ENCODE data around the gene LIN7A. TPM values are rescaled to one million over a fixed set of nuclear protein-coding genes. Genes with fewer than 3 reads are reported as not detected.

LIN7A gene
- total and polyA plus RNA-seq, 2 of the 4 experiments (the other 2 are of a cell fraction): 10.8 to 24.7 TPM

DNA sequence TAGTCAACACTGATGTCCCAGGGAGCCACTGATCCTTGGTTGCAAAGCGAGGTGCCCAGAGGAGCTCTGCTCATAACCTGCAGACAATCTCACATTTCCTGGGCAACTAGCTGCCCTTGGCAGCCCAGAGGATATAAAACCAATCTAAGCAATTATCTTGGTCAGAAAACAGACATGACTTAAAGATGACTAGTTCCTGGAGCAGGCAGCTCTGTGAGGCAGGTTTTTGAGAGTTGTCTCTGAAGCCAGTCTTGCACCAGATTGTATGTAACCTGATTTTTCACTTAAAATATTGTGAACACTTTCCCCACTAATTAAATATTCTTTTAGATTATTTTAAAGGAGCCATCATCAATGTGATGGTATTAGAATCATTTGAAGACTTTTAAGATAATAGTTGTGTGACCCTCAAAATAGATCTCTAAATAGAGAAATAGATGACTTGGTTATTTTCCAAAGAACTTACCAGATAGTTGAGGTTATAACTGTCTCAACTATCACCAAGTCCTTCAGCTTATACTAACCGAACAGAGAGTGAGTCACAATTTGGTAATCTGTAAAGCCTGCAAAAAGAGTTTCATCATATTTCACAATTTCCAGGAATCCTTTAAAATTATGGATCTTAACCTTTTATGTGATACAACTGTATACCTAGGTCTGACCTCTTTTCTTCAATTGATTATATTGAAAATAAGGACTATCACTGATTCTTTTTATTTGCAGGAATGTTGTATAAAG, 75.9 kb downstream of the LIN7A start:
- H3K4me3 ChIP-seq (ENCODE audit: insufficient read depth, low read depth, low read length): no peak overlapping the region
- no peak overlapping the region for H2AFZ ChIP-seq (replicated peaks; ENCODE audit: low read length, poor library complexity)
- DNase-seq (peak; percentile 81), ATAC-seq (ENCODE audit: low read depth) (peak; percentile 81)
- H2BK5ac ChIP-seq (ENCODE audit: low read depth, low read length, poor library complexity, severe bottlenecking): peak overlapping the region; percentile 42
- peak overlapping the region; percentile 49; the same call in 1 of the 2 replicates for H2AK5ac ChIP-seq (ENCODE audit: low read depth, low read length)
- TF ChIP-seq RAD21 (IDR thresholded peaks at IDR 0.05; ENCODE audit: low read length): no peak
- no peak for TF ChIP-seq CHD1 (IDR thresholded peaks at IDR 0.05; ENCODE audit: low read depth, low read length)
- TF ChIP-seq RFX5 (IDR thresholded peaks at IDR 0.05; ENCODE audit: low read depth, low read length): no peak
- TF ChIP-seq CEBPB (IDR thresholded peaks at IDR 0.05; ENCODE audit: low read depth, low read length): peak; percentile 94
- TF ChIP-seq FOS (IDR thresholded peaks at IDR 0.05; ENCODE audit: low read depth, low read length): peak; percentile 55; the same call in 1 of the 2 replicates
- TF ChIP-seq POLR2A (IDR thresholded peaks at IDR 0.05; ENCODE audit: low read depth, low read length): no peak
- TF ChIP-seq BHLHE40 (IDR thresholded peaks at IDR 0.05; ENCODE audit: low read depth, low read length): no peak
- TF ChIP-seq MAFK (IDR thresholded peaks at IDR 0.05; ENCODE audit: low read depth, low read length): 0 out of 2 replicates have a peak, but pooled peaks have one; percentile 9
- peak overlapping the region in 1 of 2 experiments; percentile 32; a peak in 1 of 4 replicates for H4K8ac ChIP-seq (ENCODE audit: low read depth in 2 of 2, low read length in 2 of 2)
- H3K18ac ChIP-seq (ENCODE audit: low read depth, low read length): peak overlapping the region; percentile 13
- H2AK9ac ChIP-seq (replicated peaks; ENCODE audit: low read depth, low read length, poor library complexity): no peak overlapping the region
- peak overlapping the region; percentile 40 for H3K14ac ChIP-seq (replicated peaks; ENCODE audit: low read depth, low read length)
- no peaks in the 10 kb centered on the region for H3K27me3 ChIP-seq (ENCODE audit: control insufficient read depth, insufficient read depth, low read length)
- 0 out of 2 replicates have a peak overlapping the region, but pooled peaks have one; percentile 30 for H4K5ac ChIP-seq (ENCODE audit: low read depth, low read length)
- ChIA-PET POLR2A (ENCODE audit: unreplicated experiment) (no interaction called here), CTCF (interaction anchor here (0.5 to 1.0 kb wide), 3 partner anchors 19 to 36 kb away, joined by 3 to 4 read pairs (median 3); no protein-coding TSS in a partner anchor)
- 0 out of 2 replicates have a peak overlapping the region, but pooled peaks have one; percentile 52 for H2BK20ac ChIP-seq (ENCODE audit: low read depth, low read length)
- peaks cover 9% of the 10 kb centered on the region for H3K9me1 ChIP-seq (ENCODE audit: insufficient read depth, low read length)
- no peak overlapping the region for H3K27ac ChIP-seq (ENCODE audit: insufficient read depth, low read length)
- 0 out of 2 replicates have a peak, but pooled peaks cover 3% of the 10 kb centered on the region for H4K20me1 ChIP-seq (ENCODE audit: insufficient read depth, low read length)
- no peak overlapping the region; the same call in 1 of the 2 replicates for H2BK120ac ChIP-seq (ENCODE audit: low read depth, low read length)
- no TSS peak for BruUV-seq (replicated peaks)
- H3K4me2 ChIP-seq (ENCODE audit: low read depth, low read length): no peak overlapping the region
- dilution Hi-C loops (cut with HindIII; ENCODE audit: low sequenced_read_pairs, unreplicated experiment): no loop called here
- no peak overlapping the region for H3K56ac ChIP-seq (ENCODE audit: extremely low read depth, insufficient read depth, low read length)
- no CpG with 5 or more reads among the region's 2 CpGs for WGBS, 2 experiments (ENCODE audit: extremely low coverage in 2 of 2, insufficient read length in 1 of 2)
- H4K91ac ChIP-seq (ENCODE audit: insufficient read depth, low read depth, low read length): peak overlapping the region; percentile 52; the same call in 1 of the 2 replicates
- H3K9ac ChIP-seq (ENCODE audit: low read depth, low read length): no peak overlapping the region
- peaks cover 11% of the 10 kb centered on the region for H3K4me1 ChIP-seq (ENCODE audit: control insufficient read depth, insufficient read depth, low read length)
- intact Hi-C loops (cut with micrococcal nuclease): no loop called here
- no peak overlapping the region for H3K23ac ChIP-seq (ENCODE audit: low read depth, low read length)
- peaks cover 0 to 8% of the 10 kb centered on the region in 2 experiments; a peak in 1 of 4 replicates for H3K79me1 ChIP-seq (ENCODE audit: low read depth in 1 of 2, low read length in 2 of 2)
- peak overlapping the region; percentile 63; the same call in 1 of the 2 replicates for H3K4ac ChIP-seq (ENCODE audit: low read depth, low read length)
- H2BK15ac ChIP-seq (ENCODE audit: low read depth, low read length): peak overlapping the region; percentile 60; the same call in 1 of the 3 replicates
- H3K36me3 ChIP-seq (ENCODE audit: control insufficient read depth, insufficient read depth, low read length): no peaks in the 10 kb centered on the region
- no peaks in the 10 kb centered on the region for H3K9me3 ChIP-seq (ENCODE audit: control insufficient read depth, insufficient read depth, low read length)
- in situ Hi-C loops (cut with MboI; ENCODE audit: low sequenced_read_pairs): no loop called here

All from IMR-90 (cell line).